HEK293T (cell line): ENCODE results near the gene CFAP410.

Experiments
- ARNT ChIP-seq: fragments of 450-650 bp; IDR thresholded peaks from 2 replicates; pipeline ENCODE4 v1.6.1; 2017; ENCODE audit warnings: mild to moderate bottlenecking
- BHLHE40 ChIP-seq: fragments of 450-650 bp; IDR thresholded peaks from 2 replicates; pipeline ENCODE4 v1.6.1; 2016; ENCODE audit warnings: mild to moderate bottlenecking, moderate library complexity, borderline replicate concordance
- ELF4 ChIP-seq: fragments of 450-650 bp; IDR thresholded peaks from 2 replicates; pipeline ENCODE4 v1.6.1; 2017; ENCODE audit warnings: antibody characterized with exemption
- FOXK2 ChIP-seq: fragments of 450-650 bp; IDR thresholded peaks from 2 replicates; pipeline ENCODE4 v1.6.1; 2016; ENCODE audit warnings: mild to moderate bottlenecking
- FOXM1 ChIP-seq: fragments of 450-650 bp; IDR thresholded peaks from 2 replicates; pipeline ENCODE4 v1.6.1; 2017; ENCODE audit warnings: mild to moderate bottlenecking, borderline replicate concordance
- HDGF ChIP-seq: fragments of 450-650 bp; IDR thresholded peaks from 2 replicates; pipeline ENCODE4 v1.6.1; 2017; ENCODE audit warnings: antibody characterized with exemption, borderline replicate concordance
- L3MBTL2 ChIP-seq: fragments of 450-650 bp; conservative IDR thresholded peaks from 2 replicates; pipeline ENCODE4 v1.6.1; 2016; ENCODE audit warnings: mild to moderate bottlenecking
- LEF1 ChIP-seq: fragments of 450-650 bp; IDR thresholded peaks from 2 replicates; pipeline ENCODE4 v1.6.1; 2017; ENCODE audit warnings: mild to moderate bottlenecking, borderline replicate concordance
- NFRKB ChIP-seq: fragments of 450-650 bp; IDR thresholded peaks from 2 replicates; pipeline ENCODE4 v1.6.1; 2016; ENCODE audit warnings: mild to moderate bottlenecking, moderate library complexity
- PKNOX1 ChIP-seq: fragments of 450-650 bp; IDR thresholded peaks from 2 replicates; pipeline ENCODE4 v1.6.1; 2016
- SUZ12 ChIP-seq: fragments of 450-650 bp; IDR thresholded peaks from 2 replicates; pipeline ENCODE4 v1.6.1; 2016; ENCODE audit warnings: mild to moderate bottlenecking
- TARDBP ChIP-seq: fragments of 450-650 bp; IDR thresholded peaks from 2 replicates; pipeline ENCODE4 v1.6.1; 2016
- ZNF384 ChIP-seq: fragments of 450-650 bp; IDR thresholded peaks from 2 replicates; pipeline ENCODE4 v1.6.1; 2016

GRCh38 chr21:44291936-44292811 lies 47.0 kb downstream of the CFAP410 start:
- TF ChIP-seq BHLHE40 (no peak), FOXK2 (no peak), LEF1 (no peak), TARDBP (no peak), L3MBTL2 (no peak), FOXM1 (no peak), NFRKB (no peak), SUZ12 (no peak), PKNOX1 (no peak), ZNF384 (no peak), ARNT (no peak), HDGF (no peak), ELF4 (no peak)
